SK-N-SH treated with all-trans-retinoic acid at 6 μM for 48 hours (cell line): ENCODE measurements around the gene IFI44L.

Source experiments
- ATAC-seq: fragments of 200-7000 bp; cut with Tn5 transposase; 3 replicates; pipeline ENCODE4 v1.9.1; 2020; ENCODE audit warnings: mild to moderate bottlenecking, moderate library complexity
- ARNTL ChIP-seq: fragments of 450-650 bp; formaldehyde crosslinking; IDR thresholded peaks from 2 replicates; pipeline ENCODE4 v1.5.0; 2020; ENCODE audit warnings: low read depth, mild to moderate bottlenecking, moderate library complexity, borderline replicate concordance
- CREB5 ChIP-seq: fragments of 250-450 bp; sonication (Bioruptor Pico); IDR thresholded peaks from 2 replicates; pipeline ENCODE4 v1.5.1; 2020; ENCODE audit warnings: low read depth, mild to moderate bottlenecking, moderate library complexity
- CSDC2 ChIP-seq: fragments of 250-450 bp; sonication (Bioruptor Pico); IDR thresholded peaks from 2 replicates; pipeline ENCODE4 v1.5.0; 2020; ENCODE audit warnings: mild to moderate bottlenecking, moderate library complexity
- ESRRG ChIP-seq: fragments of 250-450 bp; sonication (Bioruptor Pico); IDR thresholded peaks from 2 replicates; pipeline ENCODE4 v1.6.1; 2021; ENCODE audit warnings: mild to moderate bottlenecking
- OSR1 ChIP-seq: fragments of 250-450 bp; sonication (Bioruptor Pico); IDR thresholded peaks from 2 replicates; pipeline ENCODE4 v1.8.0; 2022; ENCODE audit warnings: moderate library complexity, mild to moderate bottlenecking, inconsistent platforms
- PATZ1 ChIP-seq: fragments of 250-450 bp; sonication (Bioruptor Pico); IDR thresholded peaks from 2 replicates; pipeline ENCODE4 v1.8.0; 2020; ENCODE audit warnings: mild to moderate bottlenecking, moderate library complexity, borderline replicate concordance
- PPARA ChIP-seq: fragments of 250-450 bp; sonication (Bioruptor Pico); IDR thresholded peaks from 2 replicates; pipeline ENCODE4 v1.5.0; 2020; ENCODE audit warnings: mild to moderate bottlenecking, borderline replicate concordance
- SNAI2 ChIP-seq: fragments of 250-450 bp; sonication (Bioruptor Pico); IDR thresholded peaks from 2 replicates; pipeline ENCODE4 v1.5.0; 2020; ENCODE audit warnings: mild to moderate bottlenecking, moderate library complexity
- TCF4 ChIP-seq: fragments of 250-450 bp; sonication (Bioruptor Pico); IDR thresholded peaks from 2 replicates; pipeline ENCODE4 v1.8.0; 2021; ENCODE audit warnings: mild to moderate bottlenecking, moderate library complexity, borderline replicate concordance
- TOX ChIP-seq: fragments of 250-450 bp; sonication (Bioruptor Pico); IDR thresholded peaks from 2 replicates; pipeline ENCODE4 v1.8.0; 2021; ENCODE audit warnings: mild to moderate bottlenecking, moderate library complexity, borderline replicate concordance
- TSHZ2 ChIP-seq: fragments of 250-450 bp; sonication (Bioruptor Pico); IDR thresholded peaks from 2 replicates; pipeline ENCODE4 v1.5.0; 2020; ENCODE audit warnings: mild to moderate bottlenecking, moderate library complexity
- ZC3H10 ChIP-seq: fragments of 250-450 bp; sonication (Bioruptor Pico); IDR thresholded peaks from 2 replicates; pipeline ENCODE4 v1.5.1; 2021; ENCODE audit warnings: mild to moderate bottlenecking, moderate library complexity
- ZFP3 ChIP-seq: fragments of 250-450 bp; sonication (Bioruptor Pico); IDR thresholded peaks from 2 replicates; pipeline ENCODE4 v1.5.0; 2020; ENCODE audit warnings: mild to moderate bottlenecking, moderate library complexity
- ZFP30 ChIP-seq: fragments of 450-650 bp; formaldehyde crosslinking; IDR thresholded peaks from 2 replicates; pipeline ENCODE4 v1.5.0; 2022; ENCODE audit warnings: mild to moderate bottlenecking, moderate library complexity
- ZNF565 ChIP-seq: fragments of 450-650 bp; formaldehyde crosslinking; conservative IDR thresholded peaks from 2 replicates; pipeline ENCODE4 v1.5.0; 2020; ENCODE audit warnings: low read depth, mild to moderate bottlenecking, moderate library complexity
- ZNF70 ChIP-seq: fragments of 450-650 bp; formaldehyde crosslinking; IDR thresholded peaks from 2 replicates; pipeline ENCODE4 v1.5.0; 2020; ENCODE audit warnings: mild to moderate bottlenecking, moderate library complexity
- ZNF8 ChIP-seq: fragments of 450-650 bp; formaldehyde crosslinking; IDR thresholded peaks from 2 replicates; pipeline ENCODE4 v1.5.0; 2020; ENCODE audit warnings: mild to moderate bottlenecking, moderate library complexity
- TF ChIP-seq, protein P1 (sequence below): fragments of 250-450 bp; sonication (Bioruptor Pico); IDR thresholded peaks from 2 replicates; pipeline ENCODE4 v1.5.1; 2021; ENCODE audit warnings: mild to moderate bottlenecking, moderate library complexity
- TF ChIP-seq, protein P2 (sequence below): fragments of 250-450 bp; sonication (Bioruptor Pico); IDR thresholded peaks from 2 replicates; pipeline ENCODE4 v1.8.0; 2021; ENCODE audit warnings: low read depth, mild to moderate bottlenecking, moderate library complexity, borderline replicate concordance

IFI44L gene

DNA sequence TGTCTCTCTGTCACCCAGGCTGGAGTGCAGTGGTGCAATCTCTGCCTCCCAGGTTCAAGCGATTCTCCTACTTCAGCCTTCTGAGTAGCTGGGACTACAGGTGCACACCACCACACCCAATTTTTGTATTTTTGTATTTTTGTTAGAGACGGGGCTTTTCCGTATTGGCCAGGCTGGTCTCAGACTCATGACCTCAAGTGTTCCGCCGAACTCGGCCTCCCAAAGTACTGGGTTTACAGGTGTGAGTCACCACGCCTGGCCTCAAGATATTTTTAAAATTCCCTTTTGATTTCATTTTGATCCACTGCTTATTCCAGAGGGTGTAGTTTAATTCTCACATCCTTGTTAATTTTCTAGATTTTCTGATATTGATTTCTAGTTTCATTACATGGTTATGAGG is 3.8 kb downstream of the IFI44L start:
- ATAC-seq = no peak

DNA sequence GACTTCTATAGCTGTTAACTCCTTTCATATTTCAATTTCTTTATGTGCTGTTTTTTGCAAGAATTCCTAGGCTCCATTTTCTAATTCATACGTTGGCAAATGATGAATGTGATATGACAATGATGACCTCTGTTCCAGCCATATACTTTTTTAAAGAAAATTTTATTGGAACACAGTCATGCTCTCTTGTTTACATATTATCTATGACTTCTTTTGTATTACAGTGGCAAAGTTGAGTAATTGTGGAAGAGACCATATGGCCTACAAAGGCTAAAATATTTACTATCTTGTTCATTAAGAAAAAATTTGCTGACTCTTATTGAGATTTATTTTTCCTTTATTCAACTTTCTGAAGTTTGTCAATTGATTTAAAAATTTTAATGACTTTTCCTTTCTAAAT is 7.1 kb downstream of the IFI44L start:
- no peak for ATAC-seq
- no peak for TF ChIP-seq TCF4 (CRISPR knock-in tag)
- TF ChIP-seq, protein P1, sequence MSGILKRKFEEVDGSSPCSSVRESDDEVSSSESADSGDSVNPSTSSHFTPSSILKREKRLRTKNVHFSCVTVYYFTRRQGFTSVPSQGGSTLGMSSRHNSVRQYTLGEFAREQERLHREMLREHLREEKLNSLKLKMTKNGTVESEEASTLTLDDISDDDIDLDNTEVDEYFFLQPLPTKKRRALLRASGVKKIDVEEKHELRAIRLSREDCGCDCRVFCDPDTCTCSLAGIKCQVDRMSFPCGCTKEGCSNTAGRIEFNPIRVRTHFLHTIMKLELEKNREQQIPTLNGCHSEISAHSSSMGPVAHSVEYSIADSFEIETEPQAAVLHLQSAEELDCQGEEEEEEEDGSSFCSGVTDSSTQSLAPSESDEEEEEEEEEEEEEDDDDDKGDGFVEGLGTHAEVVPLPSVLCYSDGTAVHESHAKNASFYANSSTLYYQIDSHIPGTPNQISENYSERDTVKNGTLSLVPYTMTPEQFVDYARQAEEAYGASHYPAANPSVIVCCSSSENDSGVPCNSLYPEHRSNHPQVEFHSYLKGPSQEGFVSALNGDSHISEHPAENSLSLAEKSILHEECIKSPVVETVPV (CRISPR knock-in tag) = no peak
- no peak for TF ChIP-seq SNAI2 (CRISPR knock-in tag)
- TF ChIP-seq TSHZ2 (CRISPR knock-in tag) = no peak
- TF ChIP-seq CSDC2 (CRISPR knock-in tag) = no peak
- TF ChIP-seq, protein P2, sequence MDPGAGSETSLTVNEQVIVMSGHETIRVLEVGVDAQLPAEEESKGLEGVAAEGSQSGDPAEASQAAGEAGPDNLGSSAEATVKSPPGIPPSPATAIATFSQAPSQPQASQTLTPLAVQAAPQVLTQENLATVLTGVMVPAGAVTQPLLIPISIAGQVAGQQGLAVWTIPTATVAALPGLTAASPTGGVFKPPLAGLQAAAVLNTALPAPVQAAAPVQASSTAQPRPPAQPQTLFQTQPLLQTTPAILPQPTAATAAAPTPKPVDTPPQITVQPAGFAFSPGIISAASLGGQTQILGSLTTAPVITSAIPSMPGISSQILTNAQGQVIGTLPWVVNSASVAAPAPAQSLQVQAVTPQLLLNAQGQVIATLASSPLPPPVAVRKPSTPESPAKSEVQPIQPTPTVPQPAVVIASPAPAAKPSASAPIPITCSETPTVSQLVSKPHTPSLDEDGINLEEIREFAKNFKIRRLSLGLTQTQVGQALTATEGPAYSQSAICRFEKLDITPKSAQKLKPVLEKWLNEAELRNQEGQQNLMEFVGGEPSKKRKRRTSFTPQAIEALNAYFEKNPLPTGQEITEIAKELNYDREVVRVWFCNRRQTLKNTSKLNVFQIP = no peak
- TF ChIP-seq OSR1 (CRISPR knock-in tag) = no peak

More for the DNA sequence above, 3.8 kb downstream of the IFI44L start:
- TF ChIP-seq ZNF70 (no peak), ZFP30 (CRISPR knock-in tag) (no peak), ZNF565 (CRISPR knock-in tag) (no peak), TOX (CRISPR knock-in tag) (no peak), CSDC2 (CRISPR knock-in tag) (no peak), TSHZ2 (CRISPR knock-in tag) (no peak), CREB5 (CRISPR knock-in tag) (no peak), OSR1 (CRISPR knock-in tag) (no peak), ZC3H10 (no peak), ZNF8 (CRISPR knock-in tag) (no peak), SNAI2 (CRISPR knock-in tag) (no peak), PATZ1 (CRISPR knock-in tag) (no peak), ARNTL (CRISPR knock-in tag) (no peak), PPARA (CRISPR knock-in tag) (no peak), ESRRG (CRISPR knock-in tag) (no peak), ZFP3 (CRISPR knock-in tag) (no peak)
- TF ChIP-seq, protein P2 = no peak
- TF ChIP-seq, protein P1 (CRISPR knock-in tag) = no peak
- TF ChIP-seq, all 23 proteins: peak for 0
